GM23338 (cell line): ENCODE data around the gene SMOC2. TPM values are rescaled to one million over a fixed set of nuclear protein-coding genes. Genes with fewer than 3 reads are reported as not detected.

Experiments
- ATAC-seq: fragments of 200-7000 bp; cut with Tn5 transposase; 3 replicates; pipeline ENCODE4 v1.9.1; 2020
- DNase-seq: peaks from one replicate; pipeline ENCODE4 v3.0.0-alpha.2; 2015; ENCODE audit warnings: low spot score
- H2AFZ ChIP-seq: fragments of 200-600 bp; sonication (generic); 2 replicates; pipeline ENCODE4 v1.8.0; 2016; ENCODE audit warnings: antibody characterized with exemption, mild to moderate bottlenecking, moderate library complexity
- H3F3A ChIP-seq: fragments of 200-600 bp; sonication (generic); replicated peaks from 2 replicates; pipeline ENCODE4 v1.8.0; 2017; ENCODE audit warnings: antibody characterized with exemption, mixed run types, low read depth
- H3K27ac ChIP-seq: fragments of 200-600 bp; sonication (generic); 2 replicates; pipeline ENCODE4 v1.6.1; 2016; ENCODE audit warnings: low read depth
- H3K27me3 ChIP-seq: fragments of 200-600 bp; sonication (generic); 2 replicates; pipeline ENCODE4 v1.8.0; 2016; ENCODE audit warnings: mild to moderate bottlenecking, mixed run types, moderate library complexity; ENCODE audit not compliant: insufficient read depth
- H3K36me3 ChIP-seq: fragments of 200-600 bp; sonication (generic); 2 replicates; pipeline ENCODE4 v1.8.0; 2016; ENCODE audit warnings: mild to moderate bottlenecking; ENCODE audit not compliant: insufficient read depth
- H3K4me1 ChIP-seq: fragments of 200-600 bp; sonication (generic); 2 replicates; pipeline ENCODE4 v1.8.0; 2016; ENCODE audit warnings: mild to moderate bottlenecking, moderate library complexity; ENCODE audit not compliant: insufficient read depth
- H3K4me2 ChIP-seq: fragments of 200-600 bp; sonication (generic); 2 replicates; pipeline ENCODE4 v1.7.1; 2017; ENCODE audit warnings: mixed run types
- H3K4me3 ChIP-seq: fragments of 200-600 bp; sonication (generic); 2 replicates; pipeline ENCODE4 v1.6.1; 2016; ENCODE audit warnings: mixed run types
- H3K79me2 ChIP-seq: fragments of 200-600 bp; sonication (generic); replicated peaks from 2 replicates; pipeline ENCODE4 v1.8.0; 2017; ENCODE audit warnings: mild to moderate bottlenecking; ENCODE audit not compliant: insufficient read depth
- H3K9me2 ChIP-seq: fragments of 200-600 bp; sonication (generic); 2 replicates; pipeline ENCODE4 v1.8.0; 2017; ENCODE audit not compliant: insufficient read depth
- H4K20me1 ChIP-seq: fragments of 200-600 bp; sonication (generic); replicated peaks from 2 replicates; pipeline ENCODE4 v1.8.0; 2017; ENCODE audit warnings: mild to moderate bottlenecking; ENCODE audit not compliant: insufficient read depth
- H3K27ac Mint-ChIP-seq: 2 replicates; pipeline ENCODE4 v1.8.0; 2020; ENCODE audit warnings: inconsistent platforms, mild to moderate bottlenecking, moderate library complexity, mixed read lengths
- H3K27me3 Mint-ChIP-seq: 3 replicates; pipeline ENCODE4 v1.8.0; 2022; ENCODE audit warnings: low read depth, mild to moderate bottlenecking, moderate library complexity, mixed read lengths, inconsistent platforms; ENCODE audit not compliant: insufficient read depth, poor library complexity
- H3K36me3 Mint-ChIP-seq: 3 replicates; pipeline ENCODE4 v1.8.0; 2021; ENCODE audit warnings: low read depth, mild to moderate bottlenecking, inconsistent platforms, moderate library complexity, mixed read lengths
- H3K4me1 Mint-ChIP-seq: 3 replicates; pipeline ENCODE4 v1.8.0; 2020; ENCODE audit warnings: mild to moderate bottlenecking, inconsistent platforms, mixed read lengths
- H3K4me3 Mint-ChIP-seq: 3 replicates; pipeline ENCODE4 v1.8.0; 2021; ENCODE audit warnings: moderate library complexity, mild to moderate bottlenecking, inconsistent platforms, mixed read lengths
- H3K9me3 Mint-ChIP-seq: 3 replicates; pipeline ENCODE4 v1.8.0; 2020; ENCODE audit warnings: moderate library complexity, mild to moderate bottlenecking, inconsistent platforms, mixed read lengths
- CREB1 ChIP-seq: fragments of 250-450 bp; sonication (Bioruptor Pico); IDR thresholded peaks from 2 replicates; pipeline ENCODE4 v1.5.0; 2020; ENCODE audit warnings: low read depth, mild to moderate bottlenecking, moderate library complexity
- EZH2 ChIP-seq: fragments of 200-600 bp; sonication (generic); IDR thresholded peaks from one replicate; pipeline ENCODE4 v1.8.0; 2017; ENCODE audit warnings: antibody characterized with exemption, mild to moderate bottlenecking, low read depth; ENCODE audit not compliant: unreplicated experiment
- EZH2phosphoT487 ChIP-seq: fragments of 200-600 bp; sonication (generic); IDR thresholded peaks from one replicate; pipeline ENCODE4 v1.8.1; 2018; ENCODE audit warnings: antibody characterized with exemption; ENCODE audit not compliant: unreplicated experiment
- JUNB ChIP-seq: IDR thresholded peaks from one replicate; pipeline ENCODE4 v1.6.1; 2016; ENCODE audit warnings: antibody characterized with exemption; ENCODE audit not compliant: unreplicated experiment
- POLR2AphosphoS5 ChIP-seq: IDR thresholded peaks from 2 replicates; pipeline ENCODE4 v1.6.1; 2016; ENCODE audit warnings: antibody characterized with exemption, low read depth
- REST ChIP-seq: IDR thresholded peaks from one replicate; pipeline ENCODE4 v1.6.1; 2018; ENCODE audit warnings: antibody characterized with exemption; ENCODE audit not compliant: unreplicated experiment
- STAT1 ChIP-seq: IDR thresholded peaks from one replicate; pipeline ENCODE4 v1.6.1; 2016; ENCODE audit warnings: antibody characterized with exemption; ENCODE audit not compliant: unreplicated experiment
- ZNF331 ChIP-seq: fragments of 250-450 bp; sonication (Bioruptor Pico); IDR thresholded peaks from 2 replicates; pipeline ENCODE4 v1.5.0; 2020; ENCODE audit warnings: low read depth, mild to moderate bottlenecking, moderate library complexity
- ZNF462 ChIP-seq: fragments of 250-450 bp; sonication (Bioruptor Pico); IDR thresholded peaks from 2 replicates; pipeline ENCODE4 v1.5.0; 2020; ENCODE audit warnings: mild to moderate bottlenecking, moderate library complexity
- polyA plus RNA-seq: library from polyadenylated mRNA; unstranded; fragments of >200 nt; fragmentation: Nextera tagmentation; extraction: Ambion mirVana; gene quantifications from 2 replicates; pipeline ENCODE4 v1.2.1, GENCODE V29; 2016
- total RNA-seq: library from RNA; depleted of rRNA; stranded (reverse); fragments of >200 nt; shearing (Covaris generic); gene quantifications from 2 replicates; pipeline ENCODE4 v1.2.3, GENCODE V29; 2014
- TF ChIP-seq, protein P1 (sequence below): IDR thresholded peaks from 2 replicates; pipeline ENCODE4 v1.6.1; 2016; ENCODE audit warnings: antibody characterized with exemption
- TF ChIP-seq, protein P2 (sequence below), 2 experiments: fragments of 200-600 bp in 1 of 2; sonication (generic) in 1 of 2; conservative IDR thresholded peaks; 2 replicates each; pipeline versions ENCODE4 v1.5.1 to v1.6.1; 2016 to 2017; ENCODE audit warnings: antibody characterized with exemption in 2 of 2, low read depth in 2 of 2, mild to moderate bottlenecking in 2 of 2, moderate library complexity in 1 of 2

The SMOC2 gene
- total and polyA plus RNA-seq, 2 experiments from 2014 or later: 4.3 to 6.5 TPM

- Histone ChIP-seq H3K79me2 (no peaks in the 10 kb centered on the region), H3K4me2 (no peak overlapping the region), H2AFZ (no peak overlapping the region), H3K4me1 (no peaks in the 10 kb centered on the region), H3K9me2 (no peaks in the 10 kb centered on the region), H3K36me3 (no peaks in the 10 kb centered on the region), H4K20me1 (no peaks in the 10 kb centered on the region), H3K4me3 (no peak overlapping the region), H3K27ac (no peak overlapping the region), H3K27me3 (no peaks in the 10 kb centered on the region), H3F3A (no peaks in the 10 kb centered on the region)
- TF ChIP-seq, protein P1, sequence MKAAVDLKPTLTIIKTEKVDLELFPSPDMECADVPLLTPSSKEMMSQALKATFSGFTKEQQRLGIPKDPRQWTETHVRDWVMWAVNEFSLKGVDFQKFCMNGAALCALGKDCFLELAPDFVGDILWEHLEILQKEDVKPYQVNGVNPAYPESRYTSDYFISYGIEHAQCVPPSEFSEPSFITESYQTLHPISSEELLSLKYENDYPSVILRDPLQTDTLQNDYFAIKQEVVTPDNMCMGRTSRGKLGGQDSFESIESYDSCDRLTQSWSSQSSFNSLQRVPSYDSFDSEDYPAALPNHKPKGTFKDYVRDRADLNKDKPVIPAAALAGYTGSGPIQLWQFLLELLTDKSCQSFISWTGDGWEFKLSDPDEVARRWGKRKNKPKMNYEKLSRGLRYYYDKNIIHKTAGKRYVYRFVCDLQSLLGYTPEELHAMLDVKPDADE: no peak
- TF ChIP-seq EZH2phosphoT487 (no peak), ZNF462 (no peak), ZNF331 (no peak), STAT1 (no peak), EZH2 (no peak), POLR2AphosphoS5 (no peak), REST (no peak), CREB1 (CRISPR knock-in tag) (no peak), JUNB (no peak)
- TF ChIP-seq, protein P2, sequence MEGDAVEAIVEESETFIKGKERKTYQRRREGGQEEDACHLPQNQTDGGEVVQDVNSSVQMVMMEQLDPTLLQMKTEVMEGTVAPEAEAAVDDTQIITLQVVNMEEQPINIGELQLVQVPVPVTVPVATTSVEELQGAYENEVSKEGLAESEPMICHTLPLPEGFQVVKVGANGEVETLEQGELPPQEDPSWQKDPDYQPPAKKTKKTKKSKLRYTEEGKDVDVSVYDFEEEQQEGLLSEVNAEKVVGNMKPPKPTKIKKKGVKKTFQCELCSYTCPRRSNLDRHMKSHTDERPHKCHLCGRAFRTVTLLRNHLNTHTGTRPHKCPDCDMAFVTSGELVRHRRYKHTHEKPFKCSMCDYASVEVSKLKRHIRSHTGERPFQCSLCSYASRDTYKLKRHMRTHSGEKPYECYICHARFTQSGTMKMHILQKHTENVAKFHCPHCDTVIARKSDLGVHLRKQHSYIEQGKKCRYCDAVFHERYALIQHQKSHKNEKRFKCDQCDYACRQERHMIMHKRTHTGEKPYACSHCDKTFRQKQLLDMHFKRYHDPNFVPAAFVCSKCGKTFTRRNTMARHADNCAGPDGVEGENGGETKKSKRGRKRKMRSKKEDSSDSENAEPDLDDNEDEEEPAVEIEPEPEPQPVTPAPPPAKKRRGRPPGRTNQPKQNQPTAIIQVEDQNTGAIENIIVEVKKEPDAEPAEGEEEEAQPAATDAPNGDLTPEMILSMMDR (conservative IDR thresholded peaks at IDR 0.05; ENCODE audit: low read depth in 2 of 2): no peak
- peaks cover 4% of the 10 kb centered on the region for H3K27me3 Mint-ChIP-seq
- peaks cover 22% of the 10 kb centered on the region for H3K36me3 Mint-ChIP-seq
- H3K4me1 Mint-ChIP-seq: peaks cover 10% of the 10 kb centered on the region
- no peak overlapping the region for H3K27ac Mint-ChIP-seq
- ATAC-seq (no peak), DNase-seq (no peak)
- H3K4me3 Mint-ChIP-seq: no peak overlapping the region
- H3K9me3 Mint-ChIP-seq: peaks cover 33% of the 10 kb centered on the region
Measured at GRCh38 chr6:168618546-168619315, 177.7 kb downstream of the SMOC2 start.
